ENCODE measurements around the gene APOBEC2. TPM values are rescaled to one million over a fixed set of nuclear protein-coding genes. Genes with fewer than 3 reads are reported as not detected.

Gene APOBEC2
- polyA plus RNA-seq, 1 donor (not counting 4 experiments of a cell fraction or from before 2014, with no cell fraction given): 0.05 TPM

DNA sequence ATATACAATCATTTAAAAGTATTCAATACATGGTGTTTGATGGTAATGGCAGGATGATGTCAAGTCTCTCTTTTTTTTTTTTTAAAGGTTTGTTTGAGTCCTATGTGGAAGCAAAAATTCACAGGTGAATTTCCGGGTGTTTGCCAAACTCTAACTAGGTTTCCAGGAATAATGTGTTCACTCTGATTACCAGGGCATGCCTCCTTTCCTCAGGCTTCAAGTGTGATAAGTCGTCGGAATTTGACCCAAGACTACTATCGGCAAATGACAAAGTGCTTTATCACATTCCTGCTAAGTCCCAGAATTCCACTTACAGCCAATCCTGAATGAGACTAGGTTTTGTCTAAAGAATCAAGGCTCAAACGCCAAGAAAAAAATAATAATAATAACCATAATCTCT lies 11.8 kb downstream of the APOBEC2 start:
- H3K4me3 ChIP-seq (ENCODE audit: control insufficient read depth in 2 of 3, extremely low read depth in 1 of 3, insufficient read depth in 2 of 3, low read depth in 1 of 3, low read length in 3 of 3): no peak overlapping the region
- H3K4me2 ChIP-seq (ENCODE audit: control insufficient read depth, extremely low read depth, insufficient read depth, low read depth, low read length): no peak overlapping the region
- H2AFZ ChIP-seq (ENCODE audit: control insufficient read depth, low read length): no peak overlapping the region
- H3K27ac ChIP-seq (ENCODE audit: control insufficient read depth, insufficient read depth, low read length): no peak overlapping the region
- H4K20me1 ChIP-seq (ENCODE audit: control insufficient read depth, extremely low read depth, insufficient read depth, low read length): no peaks in the 10 kb centered on the region
- H3K4me1 ChIP-seq (ENCODE audit: control insufficient read depth, extremely low read depth, insufficient read depth, low read length): peaks cover under 1% of the 10 kb centered on the region
- dilution Hi-C loops (cut with MboI; ENCODE audit: extremely low pct_ligation_motif_present, low sequenced_read_pairs): no loop called here
- TF ChIP-seq EZH2 (IDR thresholded peaks at IDR 0.05; ENCODE audit: low read length): no peak
- TF ChIP-seq, protein P1, sequence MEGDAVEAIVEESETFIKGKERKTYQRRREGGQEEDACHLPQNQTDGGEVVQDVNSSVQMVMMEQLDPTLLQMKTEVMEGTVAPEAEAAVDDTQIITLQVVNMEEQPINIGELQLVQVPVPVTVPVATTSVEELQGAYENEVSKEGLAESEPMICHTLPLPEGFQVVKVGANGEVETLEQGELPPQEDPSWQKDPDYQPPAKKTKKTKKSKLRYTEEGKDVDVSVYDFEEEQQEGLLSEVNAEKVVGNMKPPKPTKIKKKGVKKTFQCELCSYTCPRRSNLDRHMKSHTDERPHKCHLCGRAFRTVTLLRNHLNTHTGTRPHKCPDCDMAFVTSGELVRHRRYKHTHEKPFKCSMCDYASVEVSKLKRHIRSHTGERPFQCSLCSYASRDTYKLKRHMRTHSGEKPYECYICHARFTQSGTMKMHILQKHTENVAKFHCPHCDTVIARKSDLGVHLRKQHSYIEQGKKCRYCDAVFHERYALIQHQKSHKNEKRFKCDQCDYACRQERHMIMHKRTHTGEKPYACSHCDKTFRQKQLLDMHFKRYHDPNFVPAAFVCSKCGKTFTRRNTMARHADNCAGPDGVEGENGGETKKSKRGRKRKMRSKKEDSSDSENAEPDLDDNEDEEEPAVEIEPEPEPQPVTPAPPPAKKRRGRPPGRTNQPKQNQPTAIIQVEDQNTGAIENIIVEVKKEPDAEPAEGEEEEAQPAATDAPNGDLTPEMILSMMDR (optimal IDR thresholded peaks at IDR 0.05 in 1 of 3, IDR thresholded peaks at IDR 0.05 in 1 of 3, conservative IDR thresholded peaks at IDR 0.05 in 1 of 3; ENCODE audit: extremely low read depth in 1 of 3, insufficient read depth in 2 of 3, low read length in 3 of 3): no peak
- no peaks in the 10 kb centered on the region for H3K9me1 ChIP-seq (ENCODE audit: control insufficient read depth, extremely low read depth, insufficient read depth, low read length)
- peaks cover 2 to 8% of the 10 kb centered on the region in 2 experiments for H3K36me3 ChIP-seq (ENCODE audit: control insufficient read depth in 2 of 2, extremely low read depth in 1 of 2, insufficient read depth in 2 of 2, low read length in 2 of 2)
- FAIRE-seq (no peak), DNase-seq (ENCODE audit: low read depth, low spot score) (no peak)
- H3K27me3 ChIP-seq (ENCODE audit: control insufficient read depth, extremely low read depth, insufficient read depth, low read length): no peaks in the 10 kb centered on the region
- no peaks in the 10 kb centered on the region for H3K79me2 ChIP-seq (ENCODE audit: control insufficient read depth, insufficient read depth, low read length)
- no peak overlapping the region for H3K9ac ChIP-seq (ENCODE audit: control insufficient read depth, extremely low read depth, insufficient read depth, low read length)
- H3K9me3 ChIP-seq (ENCODE audit: control insufficient read depth, low read depth, low read length): no peaks in the 10 kb centered on the region

DNA sequence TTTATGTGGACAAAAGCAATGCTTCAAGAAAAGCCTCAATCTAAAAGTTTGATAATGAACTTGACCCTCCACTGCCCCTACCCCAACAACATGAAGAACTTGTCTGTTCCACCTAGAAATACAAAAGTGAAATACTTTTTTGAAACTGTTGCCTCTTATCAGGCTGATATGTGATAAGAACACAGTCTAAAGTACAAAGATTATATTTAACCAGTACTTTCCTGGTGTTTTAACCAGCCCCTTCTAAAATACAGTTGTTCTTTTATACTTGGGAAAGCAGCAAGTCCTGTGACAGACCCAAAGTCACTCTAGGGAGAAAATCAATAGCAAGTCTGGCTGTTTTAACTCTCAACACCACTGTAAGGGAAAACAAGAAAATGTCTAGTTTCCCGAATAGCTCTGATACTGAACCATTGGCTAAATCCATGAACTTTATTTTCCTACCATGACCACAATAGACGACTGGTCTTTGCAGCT lies 12.6 kb downstream of the APOBEC2 start:
- Histone ChIP-seq H3K27me3 (ENCODE audit: control insufficient read depth, extremely low read depth, insufficient read depth, low read length) (no peaks in the 10 kb centered on the region), H3K4me3 (ENCODE audit: control insufficient read depth in 2 of 3, extremely low read depth in 1 of 3, insufficient read depth in 2 of 3, low read depth in 1 of 3, low read length in 3 of 3) (no peak overlapping the region), H2AFZ (ENCODE audit: control insufficient read depth, low read length) (no peak overlapping the region), H3K27ac (ENCODE audit: control insufficient read depth, insufficient read depth, low read length) (no peak overlapping the region), H3K79me2 (ENCODE audit: control insufficient read depth, insufficient read depth, low read length) (no peaks in the 10 kb centered on the region), H3K4me2 (ENCODE audit: control insufficient read depth, extremely low read depth, insufficient read depth, low read depth, low read length) (no peak overlapping the region), H3K9me1 (ENCODE audit: control insufficient read depth, extremely low read depth, insufficient read depth, low read length) (no peaks in the 10 kb centered on the region), H3K9me3 (ENCODE audit: control insufficient read depth, low read depth, low read length) (no peaks in the 10 kb centered on the region), H3K4me1 (ENCODE audit: control insufficient read depth, extremely low read depth, insufficient read depth, low read length) (no peaks in the 10 kb centered on the region), H4K20me1 (ENCODE audit: control insufficient read depth, extremely low read depth, insufficient read depth, low read length) (no peaks in the 10 kb centered on the region), H3K36me3 (ENCODE audit: control insufficient read depth in 2 of 2, extremely low read depth in 1 of 2, insufficient read depth in 2 of 2, low read length in 2 of 2) (peaks cover 2 to 8% of the 10 kb centered on the region in 2 experiments), H3K9ac (ENCODE audit: control insufficient read depth, extremely low read depth, insufficient read depth, low read length) (no peak overlapping the region)
- FAIRE-seq (no peak), DNase-seq (ENCODE audit: low read depth, low spot score) (no peak)
- dilution Hi-C loops (cut with MboI; ENCODE audit: extremely low pct_ligation_motif_present, low sequenced_read_pairs): no loop called here
- TF ChIP-seq, protein P1 (optimal IDR thresholded peaks at IDR 0.05 in 1 of 3, IDR thresholded peaks at IDR 0.05 in 1 of 3, conservative IDR thresholded peaks at IDR 0.05 in 1 of 3; ENCODE audit: extremely low read depth in 1 of 3, insufficient read depth in 2 of 3, low read length in 3 of 3): no peak
- TF ChIP-seq EZH2 (IDR thresholded peaks at IDR 0.05; ENCODE audit: low read length): no peak
